Mononuclear cell (primary cell): ENCODE measurements around the gene SDC3. TPM values are rescaled to one million over a fixed set of nuclear protein-coding genes. Genes with fewer than 3 reads are reported as not detected.
"Not testable (repeated sequence)": the region's sequence is repeated elsewhere in the genome, so short reads cannot be mapped to it uniquely, and the experiment has no call there.

Source experiments
- H3K27me3 ChIP-seq: 2 replicates; pipeline ENCODE4 v1.6.0; 2011; ENCODE audit warnings: low read length, control low read depth; ENCODE audit not compliant: insufficient read depth
- H3K4me1 ChIP-seq: 2 replicates; pipeline ENCODE4 v1.5.1; 2011; ENCODE audit warnings: mild to moderate bottlenecking, low read length, control low read depth; ENCODE audit not compliant: insufficient read depth
- H3K4me3 ChIP-seq: 2 replicates; pipeline ENCODE4 v1.5.1; 2011; ENCODE audit warnings: mild to moderate bottlenecking, low read length, moderate library complexity
- H3K9me3 ChIP-seq: 2 replicates; pipeline ENCODE4 v1.5.1; 2011; ENCODE audit warnings: low read depth, mild to moderate bottlenecking, control low read depth, low read length
- total RNA-seq: library from RNA; depleted of rRNA; stranded (reverse); fragments of >200 nt; gene quantifications from one replicate; pipeline ENCODE4 v1.2.3, GENCODE V29; 2012

SDC3 gene
- 0.73 TPM for total RNA-seq

GRCh38 chr1:30908696-30909364 is at the start of gene SDC3:
Gene SDC3 (minus strand): TSS chr1:30908758. CDS start chr1:30908586, 172 bp downstream.
- no peak within 1 kb of the TSS for H3K4me3 ChIP-seq
- no peaks in the 10 kb centered on the region for H3K9me3 ChIP-seq
- H3K27me3 ChIP-seq = peaks cover 32% of the 10 kb centered on the region
- H3K4me1 ChIP-seq = peaks cover 48% of the 10 kb centered on the region

GRCh38 chr1:30957560-30958222 is 49.1 kb upstream of the SDC3 start:
- Histone ChIP-seq H3K4me3 (no peak overlapping the region), H3K27me3 (no peaks in the 10 kb centered on the region), H3K4me1 (no peaks in the 10 kb centered on the region), H3K9me3 (no peaks in the 10 kb centered on the region)

- Histone ChIP-seq H3K4me1 (no peaks in the 10 kb centered on the region), H3K27me3 (no peaks in the 10 kb centered on the region), H3K9me3 (no peaks in the 10 kb centered on the region), H3K4me3 (no peak overlapping the region)
Measured at GRCh38 chr1:30955448-30956015, 47.0 kb upstream of the SDC3 start.

GRCh38 chr1:30953685-30954084 is 45.1 kb upstream of the SDC3 start:
- H3K27me3 ChIP-seq = no peaks in the 10 kb centered on the region
- H3K4me3 ChIP-seq = no peak overlapping the region
- no peaks in the 10 kb centered on the region for H3K4me1 ChIP-seq
- H3K9me3 ChIP-seq = no peaks in the 10 kb centered on the region

GRCh38 chr1:30952098-30952497 is 43.5 kb upstream of the SDC3 start:
- no peaks in the 10 kb centered on the region for H3K27me3 ChIP-seq
- no peaks in the 10 kb centered on the region for H3K4me1 ChIP-seq
- H3K9me3 ChIP-seq = no peaks in the 10 kb centered on the region
- no peak overlapping the region for H3K4me3 ChIP-seq

GRCh38 chr1:30950700-30951099 is 42.1 kb upstream of the SDC3 start:
- Histone ChIP-seq H3K9me3 (no peaks in the 10 kb centered on the region), H3K27me3 (no peaks in the 10 kb centered on the region), H3K4me3 (no peak overlapping the region), H3K4me1 (no peaks in the 10 kb centered on the region)

- H3K4me1 ChIP-seq = no peaks in the 10 kb centered on the region
- no peak overlapping the region for H3K4me3 ChIP-seq
- no peaks in the 10 kb centered on the region for H3K27me3 ChIP-seq
- no peaks in the 10 kb centered on the region for H3K9me3 ChIP-seq
Measured at GRCh38 chr1:30950053-30950452, 41.5 kb upstream of the SDC3 start.

GRCh38 chr1:30949487-30949838 is 40.9 kb upstream of the SDC3 start:
- not testable (repeated sequence) for H3K4me1 ChIP-seq, H3K9me3 ChIP-seq, H3K27me3 ChIP-seq, H3K4me3 ChIP-seq

- H3K27me3 ChIP-seq, H3K4me3 ChIP-seq, H3K9me3 ChIP-seq, H3K4me1 ChIP-seq: not testable (repeated sequence)
Measured at GRCh38 chr1:30948813-30949486, 40.4 kb upstream of the SDC3 start.

- H3K4me3 ChIP-seq = no peak overlapping the region
- no peaks in the 10 kb centered on the region for H3K27me3 ChIP-seq
- H3K4me1 ChIP-seq = no peaks in the 10 kb centered on the region
- H3K9me3 ChIP-seq = no peaks in the 10 kb centered on the region
Measured at GRCh38 chr1:30948278-30948677, 39.7 kb upstream of the SDC3 start.

GRCh38 chr1:30947212-30947611 is 38.7 kb upstream of the SDC3 start:
- Histone ChIP-seq H3K4me1 (no peaks in the 10 kb centered on the region), H3K4me3 (no peak overlapping the region), H3K27me3 (no peaks in the 10 kb centered on the region)

GRCh38 chr1:30942326-30942963 is 33.9 kb upstream of the SDC3 start:
- no peaks in the 10 kb centered on the region for H3K4me1 ChIP-seq
- H3K27me3 ChIP-seq = no peaks in the 10 kb centered on the region
- no peak overlapping the region for H3K4me3 ChIP-seq
- no peaks in the 10 kb centered on the region for H3K9me3 ChIP-seq

More at GRCh38 chr1:30947212-30947611, 38.7 kb upstream of the SDC3 start:
- no peaks in the 10 kb centered on the region for H3K9me3 ChIP-seq

GRCh38 chr1:30940541-30940940 is 32.0 kb upstream of the SDC3 start:
- Histone ChIP-seq H3K4me3 (no peak overlapping the region), H3K4me1 (no peaks in the 10 kb centered on the region), H3K9me3 (no peaks in the 10 kb centered on the region), H3K27me3 (no peaks in the 10 kb centered on the region)

GRCh38 chr1:30936541-30937171 is 28.1 kb upstream of the SDC3 start:
- Histone ChIP-seq H3K4me3 (no peak overlapping the region), H3K9me3 (no peaks in the 10 kb centered on the region), H3K4me1 (no peaks in the 10 kb centered on the region), H3K27me3 (no peaks in the 10 kb centered on the region)

GRCh38 chr1:30935758-30936157 is 27.2 kb upstream of the SDC3 start:
- H3K27me3 ChIP-seq, H3K9me3 ChIP-seq, H3K4me1 ChIP-seq, H3K4me3 ChIP-seq: not testable (repeated sequence)
